HEK293 (cell line): ENCODE results near the gene HRC.

Source experiments
- CTCF ChIA-PET: fragments of 350-600 bp; formaldehyde crosslinking; extraction: SDS; loops from one replicate; lab custom pipeline; 2021; ENCODE audit warnings: antibody characterized with exemption; lab: Yijun Ruan, JAX
- POLR2A ChIA-PET: fragments of 300-600 bp; formaldehyde crosslinking; extraction: SDS; loops from one replicate; lab custom pipeline; 2020; ENCODE audit warnings: antibody characterized with exemption, inconsistent platforms; lab: Yijun Ruan, JAX
- H3K27ac ChIP-seq: fragments of 200-500 bp; sonication (Bioruptor generic); 2 replicates; pipeline ENCODE4 v1.5.1; 2014; ENCODE audit warnings: low read depth, low read length, control low read depth, inconsistent platforms; ENCODE audit errors: extremely low read depth
- H3K36me3 ChIP-seq, 2 experiments: fragments of 200-500 bp in 1 of 2; sonication (Bioruptor generic) in 1 of 2; 1 replicate in 1 of 2; 2 replicates in 1 of 2; pipeline ENCODE4 v1.5.1; 2014 to 2017; ENCODE audit warnings: inconsistent platforms in 2 of 2, low read length in 2 of 2; ENCODE audit not compliant: control insufficient read depth in 2 of 2, insufficient read depth in 1 of 2
- H3K4me1 ChIP-seq: fragments of 200-500 bp; sonication (Bioruptor generic); 2 replicates; pipeline ENCODE4 v1.5.1; 2014; ENCODE audit warnings: mild to moderate bottlenecking, low read length, inconsistent platforms; ENCODE audit not compliant: control insufficient read depth, insufficient read depth
- H3K4me3 ChIP-seq: 2 replicates; pipeline ENCODE4 v1.5.1; 2011; ENCODE audit warnings: low read depth, mild to moderate bottlenecking, control low read depth, low read length, moderate library complexity
- H3K9me3 ChIP-seq: fragments of 200-500 bp; sonication (Bioruptor generic); 2 replicates; pipeline ENCODE4 v1.5.1; 2014; ENCODE audit warnings: low read depth, low read length, inconsistent platforms; ENCODE audit not compliant: control insufficient read depth, insufficient read depth
- BCL11A ChIP-seq: fragments of 450-650 bp; formaldehyde crosslinking; IDR thresholded peaks from 2 replicates; pipeline ENCODE4 v1.5.1; 2016; ENCODE audit warnings: low read depth, missing biosample characterization, missing genetic modification characterization
- EGR2 ChIP-seq: fragments of 450-650 bp; formaldehyde crosslinking; IDR thresholded peaks from 2 replicates; pipeline ENCODE4 v1.5.1; 2016; ENCODE audit warnings: low read depth, missing biosample characterization, missing genetic modification characterization
- KLF16 ChIP-seq: fragments of 450-650 bp; formaldehyde crosslinking; IDR thresholded peaks from 2 replicates; pipeline ENCODE4 v1.5.1; 2017; ENCODE audit warnings: missing biosample characterization, missing genetic modification characterization
- MYNN ChIP-seq: fragments of 450-650 bp; formaldehyde crosslinking; IDR thresholded peaks from 2 replicates; pipeline ENCODE4 v1.5.1; 2016; ENCODE audit warnings: missing biosample characterization, missing genetic modification characterization, borderline replicate concordance
- PRDM2 ChIP-seq: fragments of 450-650 bp; formaldehyde crosslinking; IDR thresholded peaks from 2 replicates; pipeline ENCODE4 v1.5.1; 2016; ENCODE audit warnings: missing biosample characterization, missing genetic modification characterization, borderline replicate concordance
- SCRT1 ChIP-seq: fragments of 450-650 bp; formaldehyde crosslinking; IDR thresholded peaks from 2 replicates; pipeline ENCODE4 v1.5.1; 2016; ENCODE audit warnings: missing biosample characterization, missing genetic modification characterization, borderline replicate concordance
- SCRT2 ChIP-seq: fragments of 450-650 bp; formaldehyde crosslinking; IDR thresholded peaks from 2 replicates; pipeline ENCODE4 v1.5.1; 2016; ENCODE audit warnings: missing biosample characterization, missing genetic modification characterization
- YY2 ChIP-seq: fragments of 450-650 bp; formaldehyde crosslinking; IDR thresholded peaks from 2 replicates; pipeline ENCODE4 v1.5.1; 2016; ENCODE audit warnings: missing biosample characterization, missing genetic modification characterization
- ZBTB20 ChIP-seq: fragments of 450-650 bp; formaldehyde crosslinking; IDR thresholded peaks from 2 replicates; pipeline ENCODE4 v1.5.1; 2016; ENCODE audit warnings: missing biosample characterization, missing genetic modification characterization
- ZBTB21 ChIP-seq: fragments of 450-650 bp; formaldehyde crosslinking; IDR thresholded peaks from 2 replicates; pipeline ENCODE4 v1.5.1; 2017; ENCODE audit warnings: missing biosample characterization, missing genetic modification characterization
- ZNF114 ChIP-seq: fragments of 450-650 bp; formaldehyde crosslinking; IDR thresholded peaks from 2 replicates; pipeline ENCODE4 v1.5.0; 2017; ENCODE audit warnings: missing biosample characterization, missing genetic modification characterization
- ZNF138 ChIP-seq: fragments of 450-650 bp; formaldehyde crosslinking; IDR thresholded peaks from 2 replicates; pipeline ENCODE4 v1.5.1; 2016; ENCODE audit warnings: missing biosample characterization, missing genetic modification characterization, borderline replicate concordance
- ZNF221 ChIP-seq: fragments of 450-650 bp; formaldehyde crosslinking; IDR thresholded peaks from 2 replicates; pipeline ENCODE4 v1.5.1; 2017; ENCODE audit warnings: missing biosample characterization, missing genetic modification characterization, borderline replicate concordance
- ZNF341 ChIP-seq: fragments of 450-650 bp; formaldehyde crosslinking; IDR thresholded peaks from 2 replicates; pipeline ENCODE4; 2016; ENCODE audit warnings: low read depth, missing biosample characterization, missing genetic modification characterization
- ZNF426 ChIP-seq: fragments of 450-650 bp; formaldehyde crosslinking; IDR thresholded peaks from 2 replicates; pipeline ENCODE4 v1.5.1; 2017; ENCODE audit warnings: missing biosample characterization, missing genetic modification characterization, mild to moderate bottlenecking, inconsistent platforms, moderate library complexity
- ZNF449 ChIP-seq: fragments of 450-650 bp; formaldehyde crosslinking; IDR thresholded peaks from 2 replicates; pipeline ENCODE4 v1.5.1; 2017; ENCODE audit warnings: missing biosample characterization, mild to moderate bottlenecking, missing genetic modification characterization, moderate library complexity
- ZNF473 ChIP-seq: fragments of 450-650 bp; formaldehyde crosslinking; IDR thresholded peaks from 2 replicates; pipeline ENCODE4 v1.5.1; 2017; ENCODE audit warnings: missing biosample characterization, missing genetic modification characterization
- ZNF560 ChIP-seq: fragments of 450-650 bp; formaldehyde crosslinking; IDR thresholded peaks from 2 replicates; pipeline ENCODE4 v1.5.1; 2017; ENCODE audit warnings: missing biosample characterization, missing genetic modification characterization, borderline replicate concordance
- ZNF624 ChIP-seq: fragments of 450-650 bp; formaldehyde crosslinking; IDR thresholded peaks from 2 replicates; pipeline ENCODE4 v1.5.1; 2017; ENCODE audit warnings: missing biosample characterization, missing genetic modification characterization
- ZNF777 ChIP-seq: fragments of 450-650 bp; formaldehyde crosslinking; IDR thresholded peaks from 2 replicates; pipeline ENCODE4 v1.5.1; 2017; ENCODE audit warnings: missing biosample characterization, missing genetic modification characterization, borderline replicate concordance
- ZNF843 ChIP-seq: fragments of 450-650 bp; formaldehyde crosslinking; IDR thresholded peaks from 2 replicates; pipeline ENCODE4 v1.5.1; 2016; ENCODE audit warnings: missing biosample characterization, missing genetic modification characterization
- ZSCAN5A ChIP-seq: fragments of 450-650 bp; formaldehyde crosslinking; IDR thresholded peaks from 2 replicates; pipeline ENCODE4 v1.5.1; 2016; ENCODE audit warnings: missing biosample characterization, missing genetic modification characterization
- TF ChIP-seq, protein P1 (sequence below): fragments of 450-650 bp; formaldehyde crosslinking; optimal IDR thresholded peaks from 2 replicates; pipeline ENCODE3; 2016; ENCODE audit warnings: missing biosample characterization, mild to moderate bottlenecking, missing genetic modification characterization
- TF ChIP-seq, protein P2 (sequence below): fragments of 450-650 bp; formaldehyde crosslinking; IDR thresholded peaks from 2 replicates; pipeline ENCODE4 v1.5.1; 2016; ENCODE audit warnings: missing biosample characterization, missing genetic modification characterization

The HRC gene

DNA sequence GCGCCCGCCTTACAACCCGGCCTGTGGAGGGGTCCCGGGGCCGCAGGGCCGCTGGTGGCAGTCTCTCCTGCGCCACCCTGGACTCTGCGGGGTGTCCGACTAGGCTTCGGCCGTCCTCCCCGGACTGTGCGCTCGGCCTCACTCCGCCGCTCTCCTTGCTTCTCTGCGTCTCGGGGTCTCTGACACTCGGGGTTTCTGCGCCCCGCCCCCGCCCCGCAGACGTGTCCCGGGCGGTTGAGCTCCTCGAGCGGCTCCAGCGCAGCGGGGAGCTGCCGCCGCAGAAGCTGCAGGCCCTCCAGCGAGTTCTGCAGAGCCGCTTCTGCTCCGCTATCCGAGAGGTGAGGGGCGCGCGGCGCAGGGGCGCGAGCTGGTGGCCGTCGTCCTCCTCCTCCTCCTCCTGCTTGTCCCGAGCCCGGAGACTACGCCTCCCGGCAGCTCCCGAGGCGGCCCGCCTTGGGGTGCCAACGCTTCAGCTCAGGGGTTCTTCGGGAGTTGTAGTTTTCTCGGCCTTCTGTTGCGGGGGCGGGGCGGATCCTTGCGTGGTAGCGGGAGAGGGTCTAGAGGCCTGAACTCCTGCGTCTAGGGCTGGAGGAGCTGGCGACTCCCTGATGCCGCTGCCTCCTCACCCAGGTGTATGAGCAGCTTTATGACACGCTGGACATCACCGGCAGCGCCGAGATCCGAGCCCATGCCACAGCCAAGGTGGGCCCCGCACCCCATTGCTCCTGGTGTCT is 40.4 kb downstream of the HRC start:
- Histone ChIP-seq H3K4me1 (peaks cover 15% of the 10 kb centered on the region), H3K27ac (peak overlapping the region; percentile 84; the same call in 1 of the 2 replicates), H3K36me3 (peaks cover 0 to 10% of the 10 kb centered on the region in 2 experiments; a peak in 2 of 3 replicates), H3K4me3 (peak overlapping the region; percentile 69), H3K9me3 (no peaks in the 10 kb centered on the region)
- POLR2A ChIA-PET, result interaction anchor here (0.6 to 2.3 kb wide), 10 partner anchors 11 to 337 kb away, joined by 4 to 22 read pairs (median 6); partner anchors contain the start of genes GYS1, PIH1D1 and RUVBL2
- CTCF ChIA-PET, result interaction anchor here (0.6 to 3.0 kb wide), 11 partner anchors 9 to 462 kb away, joined by 3 to 33 read pairs (median 7); partner anchors contain the start of genes GYS1 and RUVBL2
- TF ChIP-seq ZBTB20 (tag by site-specific recombination), result peak; percentile 95
- TF ChIP-seq ZNF473 (tag by site-specific recombination), result no peak
- TF ChIP-seq BCL11A (tag by site-specific recombination), result no peak
- 0 out of 2 replicates have a peak, but pooled peaks have one; percentile 29 for TF ChIP-seq ZNF843
- TF ChIP-seq ZNF560 (tag by site-specific recombination), result no peak
- no peak for TF ChIP-seq SCRT2
- TF ChIP-seq ZBTB21, result no peak
- no peak for TF ChIP-seq SCRT1
- no peak for TF ChIP-seq ZNF341
- TF ChIP-seq ZNF777 (tag by site-specific recombination), result no peak
- TF ChIP-seq, protein P1, sequence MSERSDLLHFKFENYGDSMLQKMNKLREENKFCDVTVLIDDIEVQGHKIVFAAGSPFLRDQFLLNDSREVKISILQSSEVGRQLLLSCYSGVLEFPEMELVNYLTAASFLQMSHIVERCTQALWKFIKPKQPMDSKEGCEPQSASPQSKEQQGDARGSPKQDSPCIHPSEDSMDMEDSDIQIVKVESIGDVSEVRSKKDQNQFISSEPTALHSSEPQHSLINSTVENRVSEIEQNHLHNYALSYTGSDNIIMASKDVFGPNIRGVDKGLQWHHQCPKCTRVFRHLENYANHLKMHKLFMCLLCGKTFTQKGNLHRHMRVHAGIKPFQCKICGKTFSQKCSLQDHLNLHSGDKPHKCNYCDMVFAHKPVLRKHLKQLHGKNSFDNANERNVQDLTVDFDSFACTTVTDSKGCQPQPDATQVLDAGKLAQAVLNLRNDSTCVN, result peak; percentile 77
- TF ChIP-seq ZNF449 (tag by site-specific recombination), result no peak
- peak; percentile 17; the same call in 1 of the 2 replicates for TF ChIP-seq YY2
- no peak for TF ChIP-seq ZNF426 (tag by site-specific recombination)
- TF ChIP-seq ZNF624 (tag by site-specific recombination), result no peak
- no peak for TF ChIP-seq ZNF114 (tag by site-specific recombination)
- TF ChIP-seq, protein P2, sequence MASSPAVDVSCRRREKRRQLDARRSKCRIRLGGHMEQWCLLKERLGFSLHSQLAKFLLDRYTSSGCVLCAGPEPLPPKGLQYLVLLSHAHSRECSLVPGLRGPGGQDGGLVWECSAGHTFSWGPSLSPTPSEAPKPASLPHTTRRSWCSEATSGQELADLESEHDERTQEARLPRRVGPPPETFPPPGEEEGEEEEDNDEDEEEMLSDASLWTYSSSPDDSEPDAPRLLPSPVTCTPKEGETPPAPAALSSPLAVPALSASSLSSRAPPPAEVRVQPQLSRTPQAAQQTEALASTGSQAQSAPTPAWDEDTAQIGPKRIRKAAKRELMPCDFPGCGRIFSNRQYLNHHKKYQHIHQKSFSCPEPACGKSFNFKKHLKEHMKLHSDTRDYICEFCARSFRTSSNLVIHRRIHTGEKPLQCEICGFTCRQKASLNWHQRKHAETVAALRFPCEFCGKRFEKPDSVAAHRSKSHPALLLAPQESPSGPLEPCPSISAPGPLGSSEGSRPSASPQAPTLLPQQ, result peak; percentile 99
- no peak for TF ChIP-seq ZNF138 (tag by site-specific recombination)
- no peak for TF ChIP-seq MYNN
- no peak for TF ChIP-seq PRDM2 (tag by site-specific recombination)
- peak; percentile 66; the same call in 1 of the 2 replicates for TF ChIP-seq EGR2 (tag by site-specific recombination)
- TF ChIP-seq KLF16 (tag by site-specific recombination), result 0 out of 2 replicates have a peak, but pooled peaks have one; percentile 45
- no peak for TF ChIP-seq ZSCAN5A
- TF ChIP-seq ZNF221, result no peak
